GM12865 (cell line): ENCODE results near the gene SKIC3.

Experiments used
- DNase-seq: peaks from one replicate; pipeline ENCODE4 v3.0.0; 2010; ENCODE audit warnings: low read depth
- H3K4me3 ChIP-seq: 2 replicates; pipeline ENCODE4 v1.5.1; 2011; ENCODE audit warnings: mild to moderate bottlenecking, low read depth, low read length, control low read depth
- CTCF ChIP-seq: IDR thresholded peaks from 2 replicates; pipeline ENCODE4 v1.5.1; 2011; ENCODE audit warnings: low read length, control low read depth, low read depth, inconsistent platforms; ENCODE audit not compliant: insufficient read depth; ENCODE audit errors: missing control alignments

SKIC3 gene

GRCh38 chr5:95533106-95533505, 21.7 kb downstream of the SKIC3 start:
- H3K4me3 ChIP-seq: no peak overlapping the region
- no peak for TF ChIP-seq CTCF
- no peak for DNase-seq

- H3K4me3 ChIP-seq: no peak overlapping the region
- no peak for TF ChIP-seq CTCF
These were observed 22.4 kb downstream of the SKIC3 start for GRCh38 chr5:95532415-95532814.

GRCh38 chr5:95531491-95531890, 23.3 kb downstream of the SKIC3 start:
- TF ChIP-seq CTCF: no peak
- no peak for DNase-seq
- H3K4me3 ChIP-seq: no peak overlapping the region

More at GRCh38 chr5:95532415-95532814, 22.4 kb downstream of the SKIC3 start:
- no peak for DNase-seq

DNA sequence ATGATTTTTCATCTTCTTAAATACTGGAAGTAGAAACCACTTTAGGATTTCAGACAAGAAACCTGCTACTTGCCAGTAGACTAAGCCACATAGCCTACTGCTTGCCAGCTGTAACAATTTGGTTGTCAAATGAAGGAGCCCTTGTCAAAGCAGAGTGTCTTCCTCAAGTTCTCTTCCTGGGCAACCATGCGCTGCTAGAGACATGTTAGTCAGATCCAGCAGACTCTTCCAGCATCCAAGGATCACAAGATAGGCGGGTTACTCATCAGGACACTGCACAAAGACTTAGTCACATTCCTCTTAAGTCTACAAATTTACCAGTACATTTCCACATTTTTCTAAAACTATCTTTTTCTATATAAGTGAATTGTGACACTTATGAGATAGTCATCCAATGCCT, 24.4 kb downstream of the SKIC3 start:
- no peak for TF ChIP-seq CTCF

GRCh38 chr5:95528565-95528964, 26.2 kb downstream of the SKIC3 start:
- no peak for DNase-seq
- no peak overlapping the region for H3K4me3 ChIP-seq
- no peak for TF ChIP-seq CTCF

More for the DNA sequence above, 24.4 kb downstream of the SKIC3 start:
- no peak for DNase-seq
- H3K4me3 ChIP-seq: no peak overlapping the region

DNA sequence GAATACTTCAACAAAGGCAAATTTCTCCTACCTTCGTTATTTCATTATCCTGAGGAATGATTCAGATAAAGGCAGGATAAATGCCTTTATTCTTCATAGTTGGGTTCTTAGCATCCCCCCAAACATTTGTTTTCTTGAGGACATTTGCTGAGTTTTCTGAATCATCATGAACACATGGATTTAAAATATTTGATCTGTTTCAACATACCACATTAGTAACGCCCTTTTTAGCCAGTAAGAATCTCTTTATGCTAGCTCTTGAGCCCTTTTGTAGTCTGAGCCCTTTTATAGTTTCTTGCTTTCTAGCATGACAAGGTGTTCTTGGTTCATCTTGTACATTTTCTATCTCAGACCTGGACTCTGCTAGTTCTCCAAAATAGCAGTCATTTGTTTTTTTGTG, 27.9 kb downstream of the SKIC3 start:
- no peak for DNase-seq
- no peak overlapping the region for H3K4me3 ChIP-seq
- no peak for TF ChIP-seq CTCF

- H3K4me3 ChIP-seq: no peak overlapping the region
- TF ChIP-seq CTCF: no peak
- no peak for DNase-seq
These were observed 30.4 kb downstream of the SKIC3 start for GRCh38 chr5:95524423-95524822.
